ENCODE results near the gene PORCN. TPM values are rescaled to one million over a fixed set of nuclear protein-coding genes. Genes with fewer than 3 reads are reported as not detected.

PORCN gene
- total RNA-seq, 4 donors from 2014 or later: 11.4 to 18.7 (median 12.3) TPM

DNA sequence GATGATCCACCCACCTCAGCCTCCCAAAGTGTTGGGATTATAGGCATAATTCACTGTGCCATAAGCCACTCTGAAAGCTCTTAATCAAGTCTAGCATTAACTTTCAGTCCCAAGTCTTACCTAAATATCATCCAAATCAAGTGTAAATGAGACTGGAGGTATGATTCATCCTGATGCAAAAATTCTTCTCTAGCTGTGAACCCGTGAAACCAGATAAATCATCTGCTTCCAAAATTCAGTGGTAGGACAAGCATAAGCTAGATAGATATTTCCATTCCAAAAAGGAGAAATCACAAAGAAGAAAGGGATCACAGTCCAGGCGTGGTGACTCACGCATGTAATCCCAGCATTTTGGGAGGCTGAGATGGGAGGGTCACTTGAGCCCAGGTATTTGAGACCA lies 21.9 kb downstream of the PORCN start:
- in situ Hi-C loops (cut with MboI; ENCODE audit: low sequenced_read_pairs in 4 of 4): no loop called here
- no peak overlapping the region for H3K27ac ChIP-seq

DNA sequence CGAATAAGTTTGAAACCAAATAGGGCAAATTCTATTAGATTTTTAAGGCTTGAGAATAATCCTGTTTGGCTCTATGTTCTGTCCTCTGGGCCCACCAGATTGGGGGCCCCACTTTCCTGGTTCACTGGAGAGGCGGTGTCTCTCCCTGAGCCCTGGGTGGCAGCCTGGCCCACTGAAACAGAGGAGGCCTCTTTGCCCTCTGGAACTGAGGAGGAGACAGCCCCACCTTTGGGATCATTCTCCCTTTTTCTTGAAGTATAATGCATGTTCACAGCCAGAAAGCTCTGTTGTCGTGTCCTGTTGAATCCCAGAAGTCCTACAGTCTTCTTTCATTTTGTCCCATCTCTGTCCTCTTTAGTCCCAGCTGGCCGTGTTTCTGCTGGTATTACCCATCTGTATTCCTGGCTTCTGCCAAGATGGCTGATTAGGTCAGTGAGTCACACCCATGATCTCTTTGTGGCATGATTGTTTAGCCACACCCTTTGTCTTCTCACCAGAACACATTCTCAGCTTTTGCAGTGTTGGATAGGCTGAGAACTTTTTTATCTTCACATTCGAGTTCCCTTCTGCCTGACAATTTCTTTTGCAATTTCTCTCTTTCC lies 22.7 kb downstream of the PORCN start:
- H3K36me3 ChIP-seq: no peaks in the 10 kb centered on the region
- no peak overlapping the region for H3K4me3 ChIP-seq
- intact Hi-C loops (cut with DNase I; ENCODE audit: low total_unique reads) (loop anchor here (10.0 kb wide), 1 partner anchor 273 kb away; the partner anchor contains the start of gene HDAC6), in situ Hi-C loops (cut with MboI; ENCODE audit: low sequenced_read_pairs in 4 of 4) (no loop called here)
- DNase-seq: peak; percentile 4 to 19
- no peak for TF ChIP-seq POLR2A (IDR thresholded peaks at IDR 0.05)
- TF ChIP-seq, protein P1, sequence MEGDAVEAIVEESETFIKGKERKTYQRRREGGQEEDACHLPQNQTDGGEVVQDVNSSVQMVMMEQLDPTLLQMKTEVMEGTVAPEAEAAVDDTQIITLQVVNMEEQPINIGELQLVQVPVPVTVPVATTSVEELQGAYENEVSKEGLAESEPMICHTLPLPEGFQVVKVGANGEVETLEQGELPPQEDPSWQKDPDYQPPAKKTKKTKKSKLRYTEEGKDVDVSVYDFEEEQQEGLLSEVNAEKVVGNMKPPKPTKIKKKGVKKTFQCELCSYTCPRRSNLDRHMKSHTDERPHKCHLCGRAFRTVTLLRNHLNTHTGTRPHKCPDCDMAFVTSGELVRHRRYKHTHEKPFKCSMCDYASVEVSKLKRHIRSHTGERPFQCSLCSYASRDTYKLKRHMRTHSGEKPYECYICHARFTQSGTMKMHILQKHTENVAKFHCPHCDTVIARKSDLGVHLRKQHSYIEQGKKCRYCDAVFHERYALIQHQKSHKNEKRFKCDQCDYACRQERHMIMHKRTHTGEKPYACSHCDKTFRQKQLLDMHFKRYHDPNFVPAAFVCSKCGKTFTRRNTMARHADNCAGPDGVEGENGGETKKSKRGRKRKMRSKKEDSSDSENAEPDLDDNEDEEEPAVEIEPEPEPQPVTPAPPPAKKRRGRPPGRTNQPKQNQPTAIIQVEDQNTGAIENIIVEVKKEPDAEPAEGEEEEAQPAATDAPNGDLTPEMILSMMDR (IDR thresholded peaks at IDR 0.05 in 4 of 5, conservative IDR thresholded peaks at IDR 0.05 in 1 of 5): no peak
- H3K27ac ChIP-seq: peak overlapping the region in 3 of 4 donors; percentile 18 to 69 (median 43)
- H3K9me3 ChIP-seq: no peaks in the 10 kb centered on the region
- ATAC-seq: peak; percentile 88 to 90
- H3K4me1 ChIP-seq: no peaks in the 10 kb centered on the region
- H3K27me3 ChIP-seq: no peaks in the 10 kb centered on the region

More for the DNA sequence above, 21.9 kb downstream of the PORCN start:
- Histone ChIP-seq H3K9me3 (no peaks in the 10 kb centered on the region), H3K4me1 (no peaks in the 10 kb centered on the region), H3K4me3 (no peak overlapping the region), H3K27me3 (no peaks in the 10 kb centered on the region), H3K36me3 (no peaks in the 10 kb centered on the region)
- ATAC-seq: no peak
- DNase-seq: no peak
- intact Hi-C loops (cut with DNase I; ENCODE audit: low total_unique reads): loop anchor here (10.0 kb wide), 1 partner anchor 274 kb away; the partner anchor contains the start of gene HDAC6
- TF ChIP-seq, protein P1 (IDR thresholded peaks at IDR 0.05 in 4 of 5, conservative IDR thresholded peaks at IDR 0.05 in 1 of 5): no peak
- TF ChIP-seq POLR2A (IDR thresholded peaks at IDR 0.05): no peak

- ATAC-seq (no peak), DNase-seq (no peak)
- Histone ChIP-seq H3K36me3 (no peaks in the 10 kb centered on the region), H3K27me3 (no peaks in the 10 kb centered on the region), H3K9me3 (no peaks in the 10 kb centered on the region), H3K4me1 (no peaks in the 10 kb centered on the region), H3K27ac (peak overlapping the region in 3 of 4 donors; percentile 18 to 69 (median 43)), H3K4me3 (no peak overlapping the region)
- in situ Hi-C loops (cut with MboI; ENCODE audit: low sequenced_read_pairs in 4 of 4): no loop called here
- intact Hi-C loops (cut with DNase I; ENCODE audit: low total_unique reads): loop anchor here (10.0 kb wide), 1 partner anchor 273 kb away; the partner anchor contains the start of gene HDAC6
- TF ChIP-seq POLR2A (IDR thresholded peaks at IDR 0.05): no peak
- TF ChIP-seq, protein P1 (IDR thresholded peaks at IDR 0.05 in 4 of 5, conservative IDR thresholded peaks at IDR 0.05 in 1 of 5): no peak
Measured at GRCh38 chrX:48532161-48532560, 23.4 kb downstream of the PORCN start.

- no peaks in the 10 kb centered on the region for H3K27me3 ChIP-seq
- no peaks in the 10 kb centered on the region for H3K36me3 ChIP-seq
- H3K9me3 ChIP-seq: no peaks in the 10 kb centered on the region
- in situ Hi-C loops (cut with MboI; ENCODE audit: low sequenced_read_pairs in 4 of 4) (no loop called here), intact Hi-C loops (cut with DNase I; ENCODE audit: low total_unique reads) (loop anchor here (10.0 kb wide), 1 partner anchor 272 kb away; the partner anchor contains the start of gene HDAC6)
- H3K27ac ChIP-seq: no peak overlapping the region
- no peak overlapping the region for H3K4me3 ChIP-seq
- no peak for DNase-seq
- no peaks in the 10 kb centered on the region for H3K4me1 ChIP-seq
- no peak for ATAC-seq
- no peak for TF ChIP-seq POLR2A (IDR thresholded peaks at IDR 0.05)
- TF ChIP-seq, protein P1 (IDR thresholded peaks at IDR 0.05 in 4 of 5, conservative IDR thresholded peaks at IDR 0.05 in 1 of 5): no peak
Measured at GRCh38 chrX:48533165-48533564, 24.4 kb downstream of the PORCN start.

All from gastrocnemius medialis (tissue), 4 donors.